HG03432 (cell line): Measurements from ENCODE around the gene LRRC52.

ENCODE experiments used
- ATAC-seq: cut with Tn5 transposase; IDR thresholded peaks from one replicate; pipeline ENCODE4 v1.9.1; 2021; ENCODE audit warnings: mild to moderate bottlenecking, moderate library complexity; ENCODE audit not compliant: unreplicated experiment

LRRC52 gene

DNA sequence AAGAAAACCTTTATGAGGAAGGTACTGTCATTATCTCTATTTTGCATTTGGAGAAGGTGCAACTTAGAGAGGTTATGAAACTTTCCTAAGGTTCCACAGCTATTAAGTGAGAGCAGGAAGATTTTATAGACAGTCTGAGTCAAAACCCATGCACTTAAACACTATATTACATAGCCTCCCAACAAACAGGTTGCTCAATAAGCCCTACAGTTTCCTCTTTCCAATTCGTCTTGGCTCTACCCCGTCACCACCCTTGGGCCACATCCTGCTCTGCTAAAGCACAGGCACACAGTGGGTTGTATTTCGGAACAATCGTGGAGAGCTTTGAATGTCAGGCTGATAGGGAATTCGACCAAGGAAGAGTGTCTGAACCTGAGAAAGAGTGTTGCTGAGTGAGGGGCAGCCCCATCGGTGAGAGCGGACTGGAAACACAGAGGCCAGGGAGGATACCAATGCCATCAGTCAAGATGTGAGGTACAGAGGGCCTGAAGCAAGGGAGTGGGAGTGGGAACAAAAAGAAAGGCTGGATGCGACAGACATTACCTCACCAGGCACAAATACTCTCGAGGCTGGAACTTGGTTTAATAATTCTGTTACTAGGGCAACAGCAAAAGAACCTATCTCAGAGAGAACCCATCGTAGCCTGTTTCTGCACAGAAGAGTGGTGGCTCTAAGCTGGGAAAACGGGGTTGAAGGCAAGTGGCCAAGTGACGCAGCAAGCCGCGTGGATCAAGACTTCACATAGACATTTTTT, 6.3 kb upstream of the LRRC52 start:
- ATAC-seq, result no peak

DNA sequence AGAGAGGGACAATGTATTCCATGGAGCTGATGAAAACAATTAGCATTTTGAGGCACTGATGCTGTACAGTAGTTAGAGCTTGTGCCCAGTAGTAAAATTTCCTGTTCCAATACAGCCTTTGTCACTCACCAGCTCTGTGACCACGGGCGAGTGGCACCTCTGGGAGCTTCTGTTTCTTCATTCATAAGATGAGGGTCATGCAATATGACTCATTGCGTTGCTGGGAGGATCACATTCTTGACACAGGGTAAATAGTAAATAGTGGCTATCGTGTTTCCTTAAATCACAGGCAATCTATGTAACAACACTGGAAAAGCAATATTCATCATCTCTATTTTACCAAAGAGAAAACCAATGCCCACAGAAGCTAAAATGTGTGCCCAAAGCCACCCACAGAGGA, 4.5 kb upstream of the LRRC52 start:
- ATAC-seq, result no peak

DNA sequence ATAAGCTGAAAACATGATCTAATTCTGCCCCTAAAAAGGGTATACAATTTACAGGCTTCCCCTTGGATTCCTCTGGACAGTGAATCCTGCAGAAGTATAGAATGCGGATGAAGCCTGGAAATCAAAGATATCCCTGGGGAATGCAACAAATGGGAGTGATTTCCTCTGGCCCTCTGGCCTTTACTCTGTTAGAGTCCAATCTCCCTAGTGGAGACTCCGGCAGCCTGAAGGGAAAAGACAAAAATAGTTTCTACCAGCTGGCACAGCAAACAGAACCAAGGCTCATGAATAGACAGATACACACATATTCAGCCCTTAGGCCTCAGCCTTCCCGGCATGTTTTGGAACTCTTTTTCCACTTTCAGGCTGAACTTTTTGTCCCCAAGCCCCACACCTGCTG, 3.9 kb upstream of the LRRC52 start:
- ATAC-seq, result no peak

DNA sequence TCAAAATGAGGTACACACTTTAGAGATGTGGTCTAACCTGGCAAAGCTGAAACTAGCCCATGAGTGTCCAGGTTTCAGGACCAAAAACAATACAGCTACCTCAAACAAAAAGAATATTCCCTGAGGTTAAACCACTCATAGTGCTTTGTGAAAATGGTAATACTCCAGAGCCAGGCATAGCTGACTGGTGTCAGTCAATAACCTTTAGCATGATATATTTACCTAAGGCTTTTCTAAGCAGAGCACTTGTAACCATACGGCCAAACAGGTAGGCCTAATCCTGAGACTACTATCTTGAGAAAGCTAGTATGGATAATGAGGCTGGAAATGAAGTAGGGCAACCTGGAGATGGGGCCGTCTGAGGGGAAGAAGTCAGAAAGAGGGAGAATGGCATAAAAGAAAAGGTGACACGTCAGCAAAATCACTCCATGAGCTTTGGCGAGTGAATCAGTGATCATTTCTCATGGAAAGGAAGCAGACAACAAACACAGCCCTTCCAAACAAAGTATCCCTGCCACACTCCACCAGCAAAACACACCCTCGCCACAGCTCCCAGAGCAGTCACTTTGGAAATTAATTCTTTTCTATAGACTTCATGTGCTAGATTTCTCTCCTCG, 1.7 kb upstream of the LRRC52 start:
- ATAC-seq, result no peak

GRCh38 chr1:165542647-165543046, 1.2 kb upstream of the LRRC52 start:
- no peak for ATAC-seq

- ATAC-seq, result no peak
Measured at GRCh38 chr1:165544996-165545395, 1.2 kb downstream of the LRRC52 start.

DNA sequence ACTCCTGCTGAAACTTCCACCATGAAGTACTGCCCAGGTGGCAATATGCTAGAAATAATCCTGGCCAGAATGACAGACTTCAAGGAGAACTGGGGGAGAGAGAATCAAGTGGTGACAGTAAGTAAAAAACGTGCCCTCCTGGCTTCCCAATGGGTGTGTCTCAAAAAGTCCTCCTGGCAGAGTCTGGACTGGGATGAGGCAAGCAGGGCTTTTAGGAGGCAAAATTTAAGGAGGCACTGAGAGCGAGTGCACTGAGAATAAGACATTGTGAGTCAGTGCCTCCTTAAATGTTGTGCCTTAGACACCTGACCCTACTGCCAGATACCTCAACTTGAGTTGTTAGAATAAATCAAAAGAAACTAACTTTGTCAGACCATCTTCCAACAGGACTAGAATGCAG, 2.2 kb downstream of the LRRC52 start:
- ATAC-seq, result no peak

GRCh38 chr1:165549973-165550372, 6.2 kb downstream of the LRRC52 start:
- ATAC-seq, result no peak

- no peak for ATAC-seq
Measured at GRCh38 chr1:165551469-165551868, 7.7 kb downstream of the LRRC52 start.

DNA sequence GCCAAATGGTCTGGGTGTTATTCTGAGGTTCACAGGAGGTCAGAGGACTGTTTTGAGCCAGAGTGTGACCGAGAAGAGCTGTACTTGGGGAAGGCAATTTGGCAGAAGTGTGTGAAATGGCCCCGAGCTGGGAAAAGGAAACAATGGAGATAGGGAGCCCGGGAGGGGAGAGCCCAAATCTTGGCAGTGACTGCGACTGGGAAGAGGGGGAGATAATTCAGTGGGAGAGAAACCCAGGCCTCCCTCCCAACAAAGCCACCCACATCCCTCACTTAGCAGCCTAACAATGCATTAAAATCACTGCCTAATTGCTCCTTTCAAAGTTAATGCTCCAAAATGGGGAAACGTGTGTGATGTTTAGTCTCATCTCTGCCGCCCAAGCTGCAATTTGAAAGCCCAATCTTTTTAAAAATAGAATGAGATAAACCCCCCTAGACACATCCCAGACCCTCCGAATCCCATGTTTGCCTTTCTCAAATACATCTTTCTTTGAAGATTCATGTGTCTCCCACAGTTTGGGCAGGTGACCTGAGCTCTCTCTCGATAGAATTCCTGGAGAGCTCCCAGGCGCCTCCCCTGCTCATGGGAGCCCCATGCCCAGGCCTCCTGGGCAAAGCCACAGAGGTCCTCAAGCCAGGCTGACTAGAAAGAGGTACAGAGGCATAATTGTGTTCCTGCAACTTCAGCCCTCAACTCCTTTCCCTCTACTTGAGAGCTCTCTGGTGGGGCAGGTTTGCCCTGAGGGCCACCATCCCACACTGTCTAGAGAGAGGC, 17.3 kb downstream of the LRRC52 start:
- no peak for ATAC-seq

GRCh38 chr1:165562571-165562970, 18.8 kb downstream of the LRRC52 start:
- no peak for ATAC-seq

DNA sequence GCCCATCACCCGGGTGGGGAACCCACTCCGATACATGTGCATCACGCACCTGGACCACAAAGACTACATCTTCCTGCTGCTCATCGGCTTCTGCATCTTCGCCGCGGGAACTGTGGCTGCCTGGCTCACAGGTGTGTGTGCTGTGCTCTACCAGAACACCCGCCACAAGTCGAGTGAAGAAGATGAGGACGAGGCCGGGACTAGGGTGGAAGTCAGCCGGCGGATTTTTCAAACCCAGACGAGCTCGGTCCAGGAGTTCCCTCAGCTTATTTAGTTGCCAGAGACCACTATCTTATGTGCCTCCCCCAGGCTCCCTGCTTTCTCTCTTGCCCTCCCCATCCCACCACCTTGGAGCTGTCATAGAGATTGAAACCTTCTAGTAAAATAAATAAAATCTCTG, 19.8 kb downstream of the LRRC52 start:
- ATAC-seq, result no peak

GRCh38 chr1:165564561-165564960, 20.8 kb downstream of the LRRC52 start:
- ATAC-seq, result no peak

DNA sequence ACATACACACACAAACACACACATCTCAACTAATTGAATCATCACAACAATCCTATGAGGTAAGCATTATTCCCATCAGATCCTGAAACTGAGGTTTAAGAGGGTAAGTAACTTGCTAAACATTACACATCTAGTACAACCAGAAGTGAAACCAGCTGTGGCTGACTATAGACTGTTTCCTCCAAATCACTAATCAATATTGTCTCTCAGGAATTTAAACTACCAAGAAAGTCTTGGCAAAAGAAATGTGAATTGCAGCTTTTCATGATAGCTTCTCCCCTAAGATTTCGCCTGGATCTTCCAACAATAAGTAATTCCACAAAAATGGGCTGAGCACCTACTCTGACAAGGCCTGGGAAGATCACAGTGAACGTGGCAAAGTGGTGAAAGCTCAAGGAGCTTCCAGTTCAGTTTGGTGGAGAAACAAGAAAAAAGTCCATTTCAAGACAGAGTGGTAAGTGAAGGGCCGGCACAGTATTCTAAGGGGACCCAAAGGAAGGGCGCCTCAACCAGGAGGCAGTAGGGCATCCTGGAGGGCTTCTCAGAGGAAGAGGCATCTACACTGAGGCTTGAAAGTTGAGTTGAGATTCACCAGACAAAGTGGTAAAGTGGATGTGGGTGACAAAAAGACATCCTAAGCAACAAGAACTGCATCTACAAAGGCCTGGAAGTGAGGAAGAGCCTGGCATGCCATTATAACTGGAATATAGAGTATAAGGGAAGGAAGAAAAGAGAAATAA, 22.1 kb downstream of the LRRC52 start:
- no peak for ATAC-seq

DNA sequence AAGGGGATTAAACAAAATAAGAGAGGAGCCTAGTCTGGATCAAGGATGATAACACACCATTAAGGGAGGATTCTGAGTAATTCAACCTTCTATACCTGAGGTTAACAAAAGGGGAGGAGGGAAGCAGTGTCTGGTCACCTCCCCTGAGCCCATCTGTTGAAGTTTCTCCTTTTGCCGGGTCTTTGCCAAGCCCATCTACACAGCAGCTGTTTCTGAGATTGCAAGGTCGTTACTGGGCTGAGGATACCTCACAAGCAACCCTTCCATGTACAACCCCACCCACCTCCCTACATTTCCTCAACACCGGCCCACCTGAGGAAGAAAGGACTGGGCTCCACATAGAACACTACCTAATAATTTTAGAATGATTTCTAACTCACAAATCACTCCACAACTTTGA, 26.3 kb downstream of the LRRC52 start:
- no peak for ATAC-seq

GRCh38 chr1:165573787-165574186, 30.0 kb downstream of the LRRC52 start:
- no peak for ATAC-seq

DNA sequence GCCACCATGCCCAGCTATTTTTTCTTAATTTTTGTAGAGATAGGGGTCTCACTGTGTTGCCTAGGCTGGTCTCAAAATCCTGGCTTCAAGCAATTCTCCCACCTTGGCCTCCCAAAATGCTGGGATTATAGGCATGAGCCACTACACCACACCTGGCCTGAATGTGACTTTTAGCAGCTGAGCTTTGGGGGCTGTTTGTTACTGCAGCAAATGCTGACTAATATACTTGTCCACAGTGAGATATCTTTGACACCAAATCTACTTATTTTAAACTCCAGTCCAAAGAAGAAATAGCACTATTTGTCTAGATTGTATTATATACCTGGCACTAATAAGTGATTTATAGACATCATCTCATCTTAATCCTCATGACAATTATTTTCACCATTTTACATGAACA, 30.5 kb downstream of the LRRC52 start:
- ATAC-seq, result no peak

DNA sequence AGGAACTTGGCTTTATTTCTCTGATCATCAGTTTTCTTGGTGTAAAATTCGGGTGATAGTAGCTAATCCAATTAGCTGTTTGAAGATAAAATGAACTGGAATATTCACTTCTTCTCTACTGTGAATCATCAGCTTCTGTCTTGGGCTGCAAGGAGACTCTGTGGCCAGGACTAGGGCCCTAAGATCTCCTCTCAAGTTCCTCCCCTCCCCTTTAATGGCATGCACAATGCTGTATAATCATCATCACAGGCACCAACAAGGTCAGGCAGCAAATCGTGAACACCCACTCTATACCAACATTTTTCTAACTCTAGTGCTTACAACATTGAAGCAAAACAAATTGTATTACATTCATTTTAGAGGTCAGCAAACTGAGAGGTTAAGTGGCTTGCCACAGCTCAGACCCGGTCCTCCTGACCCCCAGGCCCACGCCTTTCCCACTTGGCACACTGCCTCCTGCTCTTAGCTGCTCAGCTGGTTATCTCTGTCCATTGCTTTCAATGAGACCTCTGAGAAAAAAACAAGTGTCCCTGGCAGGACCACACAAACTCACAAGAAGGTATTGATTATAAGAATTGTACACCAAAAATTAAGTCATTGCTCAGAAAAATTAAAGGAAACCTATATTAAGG, 31.8 kb downstream of the LRRC52 start:
- no peak for ATAC-seq

DNA sequence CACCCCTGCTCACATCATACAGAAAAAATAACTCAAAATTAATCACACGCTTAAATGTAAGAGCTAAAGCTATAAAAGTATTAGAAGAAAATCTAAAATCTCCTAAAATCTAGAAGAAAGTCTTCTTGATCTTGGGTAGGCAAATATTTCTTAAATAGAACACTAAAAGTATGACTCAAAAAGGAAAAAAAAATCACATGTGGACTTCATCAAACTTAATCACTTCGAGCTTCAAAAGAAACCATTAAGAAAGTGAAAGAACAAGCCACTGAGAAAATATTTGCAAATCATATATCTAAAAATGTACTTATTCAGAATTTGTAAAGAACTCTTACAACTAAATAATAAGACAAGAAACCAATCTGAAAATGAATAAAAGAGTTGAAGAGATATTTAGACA, 32.7 kb downstream of the LRRC52 start:
- ATAC-seq, result no peak

DNA sequence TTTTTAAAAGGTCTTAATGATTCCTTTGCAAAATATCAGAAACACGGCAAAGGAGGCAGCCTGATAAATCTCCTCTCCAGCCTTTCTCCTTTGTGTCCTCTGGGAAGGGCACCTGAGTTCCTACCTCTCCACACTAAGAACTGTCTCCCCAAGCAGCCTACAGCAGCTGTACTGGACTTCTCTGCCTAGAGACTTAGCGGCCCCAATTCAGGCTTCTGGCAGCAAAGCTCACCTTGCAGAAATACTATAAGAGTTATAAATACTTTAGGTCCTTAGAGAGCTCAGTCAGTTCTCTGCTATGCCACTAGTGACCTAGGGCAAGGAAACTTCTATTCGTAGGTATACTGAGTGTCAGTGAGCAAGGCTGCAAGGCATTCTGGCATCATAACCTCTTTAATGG, 33.9 kb downstream of the LRRC52 start:
- no peak for ATAC-seq
